Fibroblast of lung (primary cell): ENCODE measurements around the gene IRGM. TPM values are rescaled to one million over a fixed set of nuclear protein-coding genes. Genes with fewer than 3 reads are reported as not detected.
"Not testable (repeated sequence)": the region's sequence is repeated elsewhere in the genome, so short reads cannot be mapped to it uniquely, and the experiment has no call there.

Experiments
- DNase-seq, 2 donors: peaks; one replicate each; pipeline versions ENCODE4 v3.0.0 to v3.0.0-alpha.2; 2010; ENCODE audit warnings: low read depth in 2 of 2
- H2AFZ ChIP-seq: 2 replicates; pipeline ENCODE4 v1.5.1; 2012; ENCODE audit warnings: low read length, control low read depth, inconsistent platforms
- H3K27ac ChIP-seq: 2 replicates; pipeline ENCODE4 v1.5.1; 2011; ENCODE audit warnings: low read length, control low read depth; ENCODE audit not compliant: insufficient read depth
- H3K27me3 ChIP-seq: 2 replicates; pipeline ENCODE4 v1.5.1; 2011; ENCODE audit warnings: mild to moderate bottlenecking, low read length; ENCODE audit not compliant: control insufficient read depth, insufficient read depth
- H3K36me3 ChIP-seq: 2 replicates; pipeline ENCODE4 v1.5.1; 2011; ENCODE audit warnings: low read length; ENCODE audit not compliant: control insufficient read depth, insufficient read depth
- H3K4me1 ChIP-seq: 2 replicates; pipeline ENCODE4 v1.5.1; 2011; ENCODE audit warnings: low read length; ENCODE audit not compliant: control insufficient read depth, insufficient read depth; ENCODE audit errors: extremely low read depth
- H3K4me2 ChIP-seq: 2 replicates; pipeline ENCODE4 v1.5.1; 2011; ENCODE audit warnings: low read length, control low read depth; ENCODE audit not compliant: insufficient read depth; ENCODE audit errors: extremely low read depth
- H3K4me3 ChIP-seq, 4 experiments: fragments of 200-600 bp in 1 of 4; sonication (generic) in 1 of 4; replicated peaks in 1 of 4; 2 replicates each; pipeline ENCODE4 v1.5.1; 2011 to 2016; ENCODE audit warnings: low read length in 4 of 4, low read depth in 3 of 4, mild to moderate bottlenecking in 3 of 4, control low read depth in 2 of 4, inconsistent platforms in 1 of 4, mixed read lengths in 1 of 4; ENCODE audit not compliant: insufficient read depth in 1 of 4; ENCODE audit errors: control extremely low read depth in 1 of 4
- H3K79me2 ChIP-seq: 2 replicates; pipeline ENCODE4 v1.5.1; 2012; ENCODE audit warnings: mild to moderate bottlenecking, low read length, inconsistent platforms; ENCODE audit not compliant: control insufficient read depth, insufficient read depth
- H3K9ac ChIP-seq: 2 replicates; pipeline ENCODE4 v1.5.1; 2011; ENCODE audit warnings: mild to moderate bottlenecking, low read length, control low read depth; ENCODE audit not compliant: insufficient read depth
- H3K9me3 ChIP-seq: 2 replicates; pipeline ENCODE4 v1.5.1; 2012; ENCODE audit warnings: low read depth, low read length; ENCODE audit not compliant: control insufficient read depth, insufficient read depth
- H4K20me1 ChIP-seq: 2 replicates; pipeline ENCODE4 v1.5.1; 2011; ENCODE audit warnings: low read length; ENCODE audit not compliant: control insufficient read depth, insufficient read depth; ENCODE audit errors: extremely low read depth
- CTCF ChIP-seq, 2 donors: IDR thresholded peaks in 1 of 2; conservative IDR thresholded peaks in 1 of 2; 1 replicate in 1 of 2; 2 replicates in 1 of 2; pipeline ENCODE4 v1.5.1; 2011 to 2012; ENCODE audit warnings: low read length in 2 of 2, control low read depth in 1 of 2, inconsistent platforms in 1 of 2, low read depth in 1 of 2, mild to moderate bottlenecking in 1 of 2
- EZH2 ChIP-seq: IDR thresholded peaks from 2 replicates; pipeline ENCODE4 v1.5.1; 2012; ENCODE audit warnings: low read length, control low read depth, mild to moderate bottlenecking; ENCODE audit errors: missing control alignments
- polyA plus RNA-seq, 2 donors: library from polyadenylated mRNA; depleted of rRNA in 1 of 2; stranded (reverse) in 1 of 2; unstranded in 1 of 2; fragments of >200 nt; gene quantifications; 2 replicates each; pipeline ENCODE4 v1.2.1, GENCODE V29; 2011 to 2012; ENCODE audit warnings: missing spikeins in 1 of 2
- total RNA-seq: library from RNA; depleted of rRNA; stranded (reverse); fragments of >200 nt; gene quantifications from 2 replicates; pipeline ENCODE4 v1.2.1, GENCODE V29; 2014

IRGM gene
- total and polyA plus RNA-seq, 2 donors (not counting 1 experiment from before 2014, with no cell fraction given): 0.17 TPM

DNA sequence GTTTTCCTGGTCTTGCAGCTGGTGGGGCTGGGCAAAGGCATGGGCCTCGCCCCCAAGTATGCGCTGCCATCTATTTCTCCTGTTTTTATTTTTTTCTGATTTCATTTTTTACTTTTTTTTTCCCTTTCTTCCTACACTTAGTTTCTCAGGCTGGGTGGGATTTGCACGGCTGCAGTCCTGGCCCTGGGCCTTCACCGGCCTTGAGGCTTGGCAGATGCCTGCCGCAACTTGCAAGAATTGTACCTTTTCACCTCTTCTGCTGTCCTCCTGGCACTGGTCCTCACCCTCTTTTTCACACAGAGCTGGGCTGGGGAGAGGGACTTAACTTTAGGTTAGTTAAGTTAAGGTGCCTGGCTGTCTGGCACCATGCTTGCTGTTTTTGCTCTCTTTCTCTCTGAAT is 10.3 kb upstream of the IRGM start:
- peaks cover 3% of the 10 kb centered on the region for H3K27me3 ChIP-seq
- no peak overlapping the region for H3K27ac ChIP-seq
- H3K4me1 ChIP-seq: no peaks in the 10 kb centered on the region
- no peak overlapping the region for H2AFZ ChIP-seq
- no peaks in the 10 kb centered on the region for H4K20me1 ChIP-seq
- no peak overlapping the region for H3K9ac ChIP-seq
- no peaks in the 10 kb centered on the region for H3K36me3 ChIP-seq
- no peak overlapping the region for H3K4me2 ChIP-seq
- TF ChIP-seq CTCF (conservative IDR thresholded peaks at IDR 0.05 in 1 of 2, IDR thresholded peaks at IDR 0.05 in 1 of 2; ENCODE audit: low read depth in 1 of 2, low read length in 2 of 2): no peak
- no peak overlapping the region for H3K4me3 ChIP-seq
- H3K9me3 ChIP-seq: no peaks in the 10 kb centered on the region
- no peak for DNase-seq
- no peaks in the 10 kb centered on the region for H3K79me2 ChIP-seq

GRCh38 chr5:150836703-150837102 is 9.6 kb upstream of the IRGM start:
- Histone ChIP-seq H3K4me3 (no peak overlapping the region), H3K79me2 (no peaks in the 10 kb centered on the region), H2AFZ (no peak overlapping the region), H3K27ac (no peak overlapping the region), H4K20me1 (no peaks in the 10 kb centered on the region), H3K36me3 (no peaks in the 10 kb centered on the region), H3K9me3 (no peaks in the 10 kb centered on the region), H3K4me2 (no peak overlapping the region), H3K27me3 (peaks cover 4% of the 10 kb centered on the region), H3K4me1 (no peaks in the 10 kb centered on the region), H3K9ac (no peak overlapping the region)
- no peak for DNase-seq
- no peak for TF ChIP-seq CTCF (conservative IDR thresholded peaks at IDR 0.05 in 1 of 2, IDR thresholded peaks at IDR 0.05 in 1 of 2; ENCODE audit: low read depth in 1 of 2, low read length in 2 of 2)
- no peak for TF ChIP-seq EZH2

DNA sequence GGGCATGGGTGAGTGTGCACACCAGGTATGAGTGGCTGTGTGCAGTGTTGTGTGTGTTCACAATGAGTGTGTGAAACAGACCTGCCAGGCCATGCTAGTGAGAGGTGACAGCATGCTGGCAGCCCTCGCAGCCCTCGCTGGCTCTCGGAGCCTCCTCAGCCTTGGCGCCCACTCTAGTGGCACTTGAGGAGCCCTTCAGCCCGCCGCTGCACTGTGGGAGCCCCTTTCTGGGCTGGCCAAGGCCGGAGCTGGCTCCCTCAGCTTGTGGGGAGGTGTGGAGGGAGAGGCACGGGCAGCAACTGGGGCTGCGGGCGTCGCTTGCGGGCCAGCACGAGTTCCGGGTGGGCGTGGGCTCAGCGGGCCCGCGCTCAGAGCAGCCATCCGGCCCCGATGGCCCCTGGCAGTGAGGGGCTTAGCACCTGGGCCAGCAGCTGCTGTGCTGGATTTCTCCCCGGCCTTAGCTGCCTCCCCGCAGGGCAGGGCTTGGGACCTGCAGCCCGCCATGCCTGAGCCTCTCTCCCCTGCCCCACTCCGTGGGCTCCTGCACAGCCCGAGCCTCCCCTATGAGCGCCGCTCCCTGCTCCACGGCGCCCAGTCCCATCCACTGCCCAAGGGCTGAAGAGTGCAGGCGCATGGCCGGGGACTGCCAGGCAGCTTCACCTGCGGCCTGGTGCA is 999 bp upstream of the IRGM start:
- not testable (repeated sequence) for DNase-seq, H3K4me2 ChIP-seq, H3K27me3 ChIP-seq, H3K9ac ChIP-seq, H3K4me1 ChIP-seq, H4K20me1 ChIP-seq, H3K36me3 ChIP-seq, H3K9me3 ChIP-seq, H3K27ac ChIP-seq, H3K4me3 ChIP-seq, H3K79me2 ChIP-seq, H2AFZ ChIP-seq
